ENCODE measurements around the gene RPS16.

The RPS16 gene

DNA sequence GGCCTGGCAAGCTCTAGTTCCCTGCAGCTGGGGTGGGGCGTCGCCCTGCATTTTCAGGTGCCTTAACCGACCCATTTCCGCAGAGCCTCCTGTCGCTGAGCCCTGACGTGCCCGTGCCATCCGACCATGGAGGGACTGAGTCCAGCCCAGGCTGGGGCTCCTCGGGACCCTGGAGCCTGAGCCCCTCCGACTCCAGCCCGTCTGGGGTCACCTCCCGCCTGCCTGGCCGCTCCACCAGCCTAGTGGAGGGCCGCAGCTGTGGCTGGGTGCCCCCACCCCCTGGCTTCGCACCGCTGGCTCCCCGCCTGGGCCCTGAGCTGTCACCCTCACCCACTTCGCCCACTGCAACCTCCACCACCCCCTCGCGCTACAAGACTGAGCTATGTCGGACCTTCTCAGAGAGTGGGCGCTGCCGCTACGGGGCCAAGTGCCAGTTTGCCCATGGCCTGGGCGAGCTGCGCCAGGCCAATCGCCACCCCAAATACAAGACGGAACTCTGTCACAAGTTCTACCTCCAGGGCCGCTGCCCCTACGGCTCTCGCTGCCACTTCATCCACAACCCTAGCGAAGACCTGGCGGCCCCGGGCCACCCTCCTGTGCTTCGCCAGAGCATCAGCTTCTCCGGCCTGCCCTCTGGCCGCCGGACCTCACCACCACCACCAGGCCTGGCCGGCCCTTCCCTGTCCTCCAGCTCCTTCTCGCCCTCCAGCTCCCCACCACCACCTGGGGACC lies 27.9 kb downstream of the RPS16 start:
- DNase-seq (ENCODE audit: low read depth in 2 of 2, low spot score in 1 of 2) = peak in 1 of 2 donors; percentile 22

DNA sequence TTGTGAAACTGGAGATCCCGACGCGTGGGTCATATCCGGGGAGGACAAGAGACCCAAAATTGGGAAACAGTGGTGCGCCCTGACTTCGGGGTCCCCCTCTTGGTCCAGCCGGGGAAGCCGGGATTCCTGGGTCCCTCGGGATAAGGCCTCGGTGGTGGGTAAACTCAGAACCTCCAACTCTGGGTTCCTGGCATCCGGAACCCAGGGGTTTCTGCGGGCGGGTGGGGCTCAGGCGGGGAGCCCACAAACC lies 28.4 kb downstream of the RPS16 start:
- peak in 1 of 2 donors; percentile 55 for DNase-seq (ENCODE audit: low read depth in 2 of 2, low spot score in 1 of 2)

DNA sequence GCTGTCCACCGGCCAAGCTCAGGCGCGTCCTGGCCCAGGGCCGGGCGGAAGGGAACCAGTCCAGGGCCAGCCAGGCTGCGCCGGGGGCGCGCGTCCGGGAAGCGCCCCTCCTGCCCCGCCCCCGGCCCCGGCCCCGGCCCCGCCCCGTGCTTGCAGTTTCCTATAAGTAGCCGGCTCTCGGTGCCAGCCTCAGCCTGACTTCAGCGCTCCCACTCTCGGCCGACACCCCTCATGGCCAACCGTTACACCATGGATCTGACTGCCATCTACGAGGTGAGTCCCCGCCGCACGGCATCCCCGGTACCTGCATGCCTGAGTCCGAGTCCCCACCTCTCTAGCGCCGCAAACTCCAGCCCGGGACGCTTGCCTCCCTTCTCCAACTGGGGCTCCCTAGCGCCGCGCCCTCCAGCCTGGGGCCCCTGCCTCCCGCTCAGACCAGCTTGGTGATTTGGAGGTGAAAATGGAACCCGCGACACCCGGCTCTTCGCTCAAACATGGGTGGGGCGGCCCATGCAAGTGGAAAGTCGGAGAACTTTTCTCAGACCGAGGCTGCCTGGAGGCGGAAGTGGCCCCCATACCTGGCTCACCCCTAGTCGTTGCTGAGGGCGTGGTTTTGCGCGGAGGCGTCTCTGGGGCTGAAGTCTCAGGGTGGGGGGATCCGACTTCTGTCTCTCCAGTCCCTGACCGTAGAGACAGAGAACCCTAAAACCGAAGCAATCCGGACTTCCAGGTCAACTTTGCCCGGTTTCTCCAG lies 28.9 kb downstream of the RPS16 start, which contains the start of gene ZFP36:
TSS of gene ZFP36 (plus strand) at position 192 of the 754 bp plus-strand sequence. CDS start at position 250, 58 bp downstream.
- peak; percentile 89 to 95 for DNase-seq (ENCODE audit: low read depth in 2 of 2, low spot score in 1 of 2)

DNA sequence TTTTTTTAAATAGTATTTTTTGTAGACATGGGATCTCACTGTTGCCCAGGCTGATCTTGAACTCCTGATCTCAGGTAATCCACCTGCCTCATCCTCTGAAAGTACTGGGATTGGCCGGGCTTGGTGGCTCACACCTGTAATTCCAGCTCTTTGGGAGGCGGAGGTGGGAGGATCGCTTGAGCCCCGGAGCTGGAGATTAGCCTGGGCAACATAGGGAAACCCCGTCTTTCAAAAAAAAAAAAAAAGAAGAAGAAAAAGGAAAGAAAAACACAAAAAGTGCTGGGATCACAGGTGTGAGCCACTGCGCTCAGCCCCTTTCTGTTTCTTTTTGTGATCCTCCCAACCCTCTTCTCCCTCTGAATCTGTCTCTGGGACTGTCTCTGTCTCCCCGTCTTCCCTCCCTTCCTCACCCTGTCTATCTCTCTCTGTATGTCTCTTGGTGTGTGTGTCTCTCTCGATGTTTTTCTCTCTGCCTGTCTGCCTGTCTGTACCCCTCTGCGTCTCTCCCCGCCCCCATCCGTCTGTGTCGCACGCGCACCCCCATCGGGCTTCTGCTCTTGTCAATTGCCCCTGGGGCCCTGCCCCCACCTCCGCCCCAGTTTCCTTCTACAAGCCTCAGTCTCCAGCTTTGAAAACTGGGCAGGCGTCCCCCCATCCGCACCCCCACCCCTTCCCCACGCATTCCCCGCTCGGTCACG lies 29.6 kb downstream of the RPS16 start:
- DNase-seq (ENCODE audit: low read depth in 2 of 2, low spot score in 1 of 2) = peak in 1 of 2 donors; percentile 87

DNA sequence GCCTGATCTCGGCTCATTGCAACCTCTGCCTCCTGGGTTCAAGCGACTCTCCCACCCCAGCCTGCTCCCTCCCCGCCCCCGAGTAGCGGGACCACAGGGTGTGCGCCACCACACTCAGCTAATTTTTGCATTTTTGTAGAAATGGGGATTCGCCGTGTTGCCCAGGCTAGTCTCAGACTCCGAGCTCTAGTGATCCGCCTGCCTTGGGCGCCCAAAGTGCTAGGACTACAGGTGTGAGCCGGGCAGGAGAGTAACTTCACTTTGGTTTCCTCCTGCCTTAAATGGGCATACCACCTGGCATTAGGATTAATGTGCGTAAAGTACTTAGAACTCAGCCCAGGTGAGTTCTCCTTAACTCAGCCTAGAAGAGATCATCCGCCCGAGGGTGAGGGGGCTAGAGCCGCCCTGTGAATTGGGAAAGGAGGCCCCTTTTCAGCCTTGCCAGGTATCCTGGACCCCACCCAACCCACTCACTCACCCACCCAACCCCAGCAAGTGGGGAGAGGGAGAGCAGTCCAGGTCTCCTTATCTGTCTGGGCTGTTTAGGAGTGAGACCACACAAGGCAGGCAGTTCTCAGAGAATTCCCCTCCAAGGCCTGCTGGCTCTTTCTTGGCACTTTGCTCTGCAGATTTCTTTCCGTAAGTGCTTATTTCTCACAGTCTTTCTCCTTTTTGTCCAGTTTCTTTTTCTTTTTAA lies 30.3 kb downstream of the RPS16 start:
- DNase-seq (ENCODE audit: low read depth in 2 of 2, low spot score in 1 of 2) = no peak

DNA sequence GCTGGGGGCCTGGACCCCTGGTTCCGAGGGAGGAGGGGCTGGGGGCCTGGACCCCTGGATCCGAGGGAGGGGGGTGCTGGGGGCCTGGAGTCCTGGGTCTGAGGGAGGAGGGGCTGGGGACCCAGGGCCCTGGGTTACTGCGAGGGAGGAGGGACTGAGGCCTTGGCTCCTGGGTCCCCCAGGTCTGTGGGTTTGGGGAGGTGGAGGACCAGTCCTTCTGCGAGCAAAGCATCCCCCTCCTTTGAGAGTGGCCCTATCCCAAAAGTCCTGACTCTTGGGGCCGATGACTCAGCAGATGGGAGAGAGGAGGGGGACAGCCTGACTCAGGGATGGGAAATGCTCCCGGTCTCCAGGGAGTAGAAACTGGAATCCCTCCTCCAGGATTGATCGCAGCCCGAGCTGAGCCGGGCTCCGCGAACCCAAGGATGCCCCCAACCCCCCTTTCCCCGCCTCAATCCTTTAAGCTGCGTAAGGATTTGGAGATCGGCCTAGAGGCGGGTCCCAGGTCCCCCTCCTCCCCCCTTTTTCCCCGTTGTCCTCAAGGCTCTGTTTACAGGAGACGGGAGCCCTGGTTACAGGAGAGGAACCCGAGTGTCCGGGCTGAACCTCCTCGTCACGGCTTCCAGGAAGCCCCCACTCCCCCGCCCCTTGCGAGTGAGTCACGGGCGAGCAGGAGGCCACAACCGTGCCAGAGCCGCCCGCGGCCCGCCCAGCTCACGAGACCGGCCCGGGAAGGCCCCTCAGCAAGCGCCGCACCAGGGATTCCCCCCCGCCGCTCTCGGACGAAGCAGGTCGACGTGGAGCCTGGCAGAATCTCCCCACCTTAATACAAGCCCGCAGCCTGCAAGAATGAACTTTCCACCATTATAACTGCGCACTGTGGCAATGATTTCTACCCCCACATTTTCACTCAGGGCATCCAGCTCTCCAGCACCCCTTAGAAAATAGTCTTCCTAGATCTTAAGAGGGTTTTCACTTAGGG lies 32.1 kb downstream of the RPS16 start:
- DNase-seq (ENCODE audit: low read depth in 2 of 2, low spot score in 1 of 2) = peak; percentile 93 to 96

DNA sequence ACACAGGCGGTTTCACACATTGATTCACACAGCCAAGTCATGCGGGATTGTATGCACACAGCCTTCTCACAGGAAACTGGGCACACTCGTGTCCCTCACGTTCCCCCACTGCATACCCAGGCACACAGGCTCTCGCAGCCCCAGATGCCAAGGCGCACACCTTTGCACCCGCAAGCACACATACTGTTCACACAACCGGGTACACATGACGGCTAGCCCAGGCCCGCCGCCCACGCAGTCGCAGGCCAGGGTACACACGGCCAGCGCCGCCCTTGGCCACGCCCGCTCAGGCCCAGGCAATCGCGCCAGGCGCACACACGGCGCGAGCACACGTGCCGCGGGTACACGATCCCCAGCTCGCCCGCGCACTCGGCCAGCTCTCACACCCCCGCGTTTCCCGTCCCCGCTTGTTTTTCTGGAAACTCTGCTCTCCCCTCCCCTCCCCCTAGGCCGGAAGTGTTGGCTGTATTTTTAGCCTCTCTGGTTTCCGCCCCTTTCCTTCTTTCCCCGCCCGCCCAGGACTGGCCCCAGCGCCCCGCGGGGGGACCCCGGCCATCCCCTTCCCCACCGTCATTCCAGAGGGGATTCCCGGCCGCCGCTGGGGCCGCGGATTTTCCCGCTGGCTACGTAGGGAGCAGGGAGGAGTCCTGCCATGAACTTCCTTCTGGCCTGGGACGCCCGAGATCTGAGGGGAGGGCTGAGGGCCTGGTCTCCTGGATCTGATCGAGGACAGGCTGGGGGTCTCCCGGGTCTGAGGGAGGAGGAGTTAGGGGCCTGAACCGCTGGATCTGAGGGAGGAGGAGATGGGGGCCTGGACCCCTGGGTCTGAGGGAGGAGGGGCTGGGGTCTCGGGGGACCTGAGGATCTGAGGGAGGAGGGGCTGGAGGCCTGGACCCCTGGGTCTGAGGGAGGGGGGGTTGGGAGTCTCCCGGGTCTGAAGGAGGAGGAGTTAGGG lies 33.1 kb downstream of the RPS16 start:
- DNase-seq (ENCODE audit: low read depth in 2 of 2, low spot score in 1 of 2) = peak in 1 of 2 donors; percentile 79

DNA sequence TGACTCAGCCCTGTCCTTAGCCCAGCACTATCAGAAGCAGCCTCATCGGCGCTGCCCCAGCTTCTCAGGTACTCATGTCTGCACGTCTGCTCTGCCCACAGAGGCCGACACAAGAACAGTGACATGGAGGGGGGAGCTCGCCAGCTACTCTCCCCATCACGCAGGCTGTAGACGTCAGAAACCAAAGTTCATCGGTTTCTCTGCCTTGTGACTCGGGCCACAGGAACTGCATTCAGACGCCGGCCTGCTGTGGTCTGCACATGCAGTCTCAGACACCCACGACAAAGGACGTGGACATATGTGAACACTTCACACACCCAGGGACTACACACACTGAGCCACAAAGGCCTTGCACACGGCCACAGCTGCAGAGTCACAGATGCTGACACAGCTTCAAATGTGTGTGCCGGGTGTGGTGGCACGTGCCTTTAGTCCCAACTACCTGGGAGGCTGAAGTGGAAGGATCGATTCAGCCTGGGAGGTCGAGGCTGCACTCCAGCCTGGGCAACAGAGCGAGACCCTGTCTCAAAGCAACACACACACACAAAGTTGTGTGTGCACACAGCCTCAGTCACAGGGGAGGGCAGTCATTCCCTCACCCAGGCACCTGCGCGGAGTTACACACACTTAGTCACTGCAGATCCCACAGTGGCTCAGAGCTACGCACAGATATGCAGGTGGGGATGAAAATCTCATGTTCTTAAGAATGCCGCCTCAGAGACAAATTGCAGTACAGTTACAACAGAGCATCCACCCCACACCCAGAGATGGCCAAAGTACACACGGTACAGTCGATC lies 34.0 kb downstream of the RPS16 start:
- peak in 1 of 2 donors; percentile 76 for DNase-seq (ENCODE audit: low read depth in 2 of 2, low spot score in 1 of 2)

DNA sequence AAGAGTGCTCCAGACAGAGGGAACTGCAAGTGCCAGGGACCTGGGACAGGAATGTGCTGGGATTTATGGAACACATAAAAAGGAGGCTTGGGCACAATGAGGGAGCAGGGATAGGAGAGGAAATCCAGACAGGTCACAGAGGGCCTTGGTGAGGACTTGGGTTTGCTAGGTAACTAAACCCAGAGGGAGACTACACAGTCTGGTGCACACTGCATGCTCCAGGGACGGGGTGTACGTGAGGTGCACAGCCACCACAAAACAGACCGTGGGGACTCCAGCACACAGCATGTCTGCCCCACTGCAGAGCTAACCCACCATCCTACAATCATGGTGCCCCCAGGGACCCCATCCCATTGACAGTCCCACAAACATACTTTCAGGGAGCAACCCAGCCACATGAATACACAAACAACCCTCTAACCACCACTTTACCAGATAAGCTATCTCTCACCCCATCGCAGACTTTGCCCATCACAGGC lies 34.6 kb downstream of the RPS16 start:
- peak in 1 of 2 donors; percentile 12 for DNase-seq (ENCODE audit: low read depth in 2 of 2, low spot score in 1 of 2)

DNA sequence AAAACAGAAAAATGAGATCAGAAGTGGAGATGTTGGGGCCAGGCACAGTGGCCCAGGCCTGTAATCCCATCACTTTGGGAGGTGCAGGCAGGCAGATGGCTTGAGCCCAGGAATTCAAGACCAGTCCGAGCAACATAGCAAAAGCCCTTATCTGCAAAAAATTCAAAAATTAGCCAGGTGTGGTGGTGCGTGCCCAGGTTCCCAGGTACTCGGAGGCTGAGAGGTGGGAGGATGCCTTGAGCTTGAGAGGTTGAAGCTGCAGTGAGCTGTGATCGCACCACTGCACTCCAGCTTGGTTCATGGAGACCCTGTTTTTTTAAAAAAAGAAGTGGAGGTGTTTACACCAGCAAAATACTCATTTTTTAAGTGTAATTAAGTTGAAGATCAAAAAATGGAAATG lies 35.7 kb downstream of the RPS16 start:
- no peak for DNase-seq (ENCODE audit: low read depth in 2 of 2, low spot score in 1 of 2)

DNA sequence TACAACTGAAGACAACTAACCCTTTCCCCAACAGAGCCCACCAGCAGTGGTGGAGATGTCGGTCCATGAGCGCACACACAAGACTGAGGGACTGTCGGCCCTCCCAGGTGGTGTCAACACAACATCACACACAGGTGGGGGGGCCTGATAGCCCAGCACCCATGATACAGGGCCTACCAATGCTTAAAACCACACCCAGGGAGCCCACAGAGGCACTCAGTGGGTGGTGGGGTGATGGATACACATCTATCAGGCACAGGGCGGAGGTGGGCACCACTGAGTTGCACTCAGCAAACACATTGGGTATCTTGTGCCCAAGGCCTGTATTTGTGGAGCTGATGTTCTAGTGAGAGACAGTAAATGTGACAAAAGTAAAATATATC lies 36.1 kb downstream of the RPS16 start:
- no peak for DNase-seq (ENCODE audit: low read depth in 2 of 2, low spot score in 1 of 2)

DNA sequence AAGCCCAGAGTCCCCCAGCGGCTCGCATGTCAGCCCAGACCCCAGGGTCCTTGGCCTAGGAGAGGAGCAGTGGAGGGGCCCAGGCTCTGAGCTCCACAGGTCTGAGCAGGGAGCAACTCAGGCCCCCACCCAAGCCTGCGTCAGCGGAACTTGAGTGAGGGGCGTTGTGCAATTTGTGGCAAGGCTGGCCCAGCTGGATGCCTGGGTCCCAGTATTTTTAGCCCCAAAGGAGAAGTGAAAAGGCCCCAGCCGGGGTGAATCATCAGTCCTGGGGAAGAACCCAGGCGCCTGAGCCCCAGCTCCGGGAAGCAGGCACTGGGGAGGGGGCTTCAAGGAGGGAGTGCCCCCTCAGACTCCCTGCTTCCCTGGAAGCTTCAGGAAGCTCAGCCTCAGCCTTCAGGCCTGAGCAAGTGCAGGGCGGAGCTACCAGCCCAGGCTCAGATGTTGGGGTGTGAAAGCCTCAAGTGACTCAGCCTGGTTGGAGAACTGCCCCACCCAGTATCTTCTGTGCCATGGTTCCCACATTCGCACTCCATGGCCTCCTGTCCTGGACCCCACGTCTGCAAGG lies 37.4 kb downstream of the RPS16 start:
- DNase-seq (ENCODE audit: low read depth in 2 of 2, low spot score in 1 of 2) = peak in 1 of 2 donors; percentile 32

DNA sequence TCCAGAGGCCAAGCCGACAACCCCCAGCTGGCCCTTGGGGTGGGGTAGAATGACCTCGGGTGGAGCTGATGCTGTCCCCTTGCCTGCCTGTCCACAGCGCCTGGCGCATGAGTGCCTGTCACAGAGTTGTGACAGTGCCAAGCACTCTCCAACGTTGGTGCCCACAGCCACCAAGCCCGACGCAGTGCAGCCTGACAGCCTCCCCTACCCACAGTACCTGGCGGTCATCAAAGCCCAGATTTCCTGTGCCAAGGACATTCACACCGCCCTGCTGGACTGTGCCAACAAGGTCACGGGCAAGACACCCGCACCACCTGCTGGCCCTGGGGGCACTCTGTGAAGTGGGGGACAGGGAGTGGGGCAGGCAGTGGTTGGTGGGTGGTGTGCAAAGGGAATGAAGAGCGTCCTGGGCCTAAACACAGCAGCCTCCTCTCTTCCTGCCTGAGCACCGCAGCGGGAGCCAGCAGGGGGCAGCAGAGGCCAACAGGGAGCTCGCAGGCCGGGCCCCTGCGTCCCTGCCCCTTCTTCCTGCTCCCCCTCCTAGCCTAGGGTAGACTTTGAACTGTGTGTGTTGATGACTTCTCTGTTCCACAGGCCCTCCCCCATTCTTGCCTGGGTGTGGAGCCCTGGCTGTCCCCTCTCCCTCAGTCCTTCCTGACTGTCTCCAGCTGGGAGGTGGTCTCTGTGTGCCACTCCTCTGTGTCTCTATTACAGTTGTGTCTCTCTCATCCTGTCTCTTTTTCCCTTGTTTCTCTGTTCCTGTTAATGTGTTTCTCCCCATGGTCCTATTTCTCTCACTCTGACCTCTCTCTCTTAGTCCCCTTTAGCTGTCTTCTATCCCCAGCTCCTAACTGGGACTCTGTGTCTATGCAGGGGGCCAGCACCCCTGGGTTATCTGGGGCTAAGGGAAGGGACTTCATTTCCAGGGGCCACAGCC lies 38.1 kb downstream of the RPS16 start:
- DNase-seq (ENCODE audit: low read depth in 2 of 2, low spot score in 1 of 2) = peak; percentile 90 to 93

DNA sequence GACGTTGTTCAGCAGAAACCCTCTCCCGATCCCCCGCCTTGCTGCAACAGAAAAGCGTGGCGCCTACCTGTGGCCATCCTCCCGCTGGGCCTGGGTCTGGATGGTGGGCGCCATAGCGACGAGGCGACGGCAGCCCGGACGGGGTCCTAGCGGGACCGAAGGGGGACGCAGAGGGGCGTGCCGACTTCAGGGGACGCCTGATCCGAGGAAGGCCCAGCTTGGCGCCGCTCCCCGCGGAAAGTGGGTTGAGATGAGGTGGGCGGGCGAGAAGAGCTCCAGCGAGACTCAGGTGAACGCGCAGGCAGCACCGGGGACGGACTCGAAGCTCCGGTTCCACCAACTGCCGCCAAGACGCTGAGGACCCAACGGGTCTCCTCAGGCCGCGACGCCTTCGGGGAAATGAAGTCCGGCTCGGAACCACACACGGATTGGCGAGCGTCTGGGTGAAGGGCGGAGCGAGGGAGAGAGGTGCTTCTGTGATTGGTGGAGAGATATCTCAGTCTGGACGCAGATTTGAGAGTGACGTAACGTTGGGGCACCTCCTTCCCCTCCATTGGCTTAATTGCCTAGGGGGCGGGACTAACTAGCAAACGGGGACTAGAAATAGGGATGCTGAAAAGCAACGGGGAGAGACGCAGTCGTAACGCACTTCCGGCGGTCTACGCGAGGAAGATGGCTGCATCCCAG lies 44.9 kb downstream of the RPS16 start, which contains the start of the genes MED29 and PAF1:
TSS of gene MED29 (plus strand) at position 628 of the 687 bp plus-strand sequence. CDS start at position 673, 45 bp downstream.
TSS of gene PAF1 (minus strand) at position 356 of the 687 bp plus-strand sequence. CDS start at position 114, 242 bp downstream.
- peak; percentile 80 to 91 for DNase-seq (ENCODE audit: low read depth in 2 of 2, low spot score in 1 of 2)

DNA sequence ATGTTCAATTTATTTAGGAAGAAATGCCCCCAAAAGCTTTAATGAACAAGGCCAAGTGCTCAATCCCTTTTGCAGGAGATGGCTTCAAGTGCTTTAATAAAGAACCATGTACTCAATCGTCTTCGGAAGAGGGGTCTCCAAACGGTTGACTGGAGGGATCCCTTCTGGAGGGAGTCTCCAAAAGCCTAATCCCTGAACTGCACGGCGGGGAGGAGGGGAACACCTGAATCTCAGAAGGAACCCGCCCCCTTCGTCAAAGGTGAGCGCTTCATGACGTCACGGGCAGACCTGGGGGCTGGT lies 45.3 kb downstream of the RPS16 start:
- DNase-seq (ENCODE audit: low read depth in 2 of 2, low spot score in 1 of 2) = peak in 1 of 2 donors; percentile 64

All from stimulated activated CD8-positive, alpha-beta memory T cell treated with anti-CD3 and anti-CD28 coated beads, Interleukin-4, amount 100 ng/mL, for 1 hour (primary cell).